IMR-90 (cell line): ENCODE measurements around the gene AAMP. TPM values are rescaled to one million over a fixed set of nuclear protein-coding genes. Genes with fewer than 3 reads are reported as not detected.
A peak's percentile ranks its signal among the peaks of the same experiment; 100 is the strongest.

Experiments used
- ATAC-seq: fragments of 200-7000 bp; cut with Tn5 transposase; 2 replicates; pipeline ENCODE4 v1.9.1; 2020; ENCODE audit warnings: low read depth, mild to moderate bottlenecking, moderate library complexity
- BruUV-seq: library from RNA; stranded (reverse); fragments of 400-500 nt; replicated peaks from 2 replicates; lab custom pipeline; 2021; lab: Mats Ljungman, UMichigan
- CTCF ChIA-PET: fragments of 300-600 bp; formaldehyde crosslinking; extraction: SDS; loops from one replicate; lab custom pipeline; 2021; ENCODE audit warnings: antibody characterized with exemption; lab: Yijun Ruan, JAX
- POLR2A ChIA-PET: fragments of 300-600 bp; sonication (Branson Sonifier 250); formaldehyde crosslinking; loops from one replicate; lab custom pipeline; 2022; ENCODE audit warnings: antibody characterized with exemption; ENCODE audit not compliant: unreplicated experiment; lab: Charles Lee
- DNase-seq: peaks from one replicate; pipeline ENCODE4 v3.0.0; 2013
- H2AFZ ChIP-seq: replicated peaks from 2 replicates; pipeline ENCODE3; 2013; ENCODE audit warnings: low read length, mild to moderate bottlenecking; ENCODE audit not compliant: poor library complexity
- H2AK5ac ChIP-seq: 2 replicates; pipeline ENCODE4 v1.6.1; 2013; ENCODE audit warnings: low read depth, low read length, inconsistent platforms
- H2AK9ac ChIP-seq: replicated peaks from 2 replicates; pipeline ENCODE3; 2013; ENCODE audit warnings: mild to moderate bottlenecking, low read depth, low read length, moderate library complexity; ENCODE audit not compliant: poor library complexity
- H2BK120ac ChIP-seq: 2 replicates; pipeline ENCODE4 v1.6.1; 2013; ENCODE audit warnings: low read depth, low read length, inconsistent platforms
- H2BK15ac ChIP-seq: 3 replicates; pipeline ENCODE4 v1.6.1; 2013; ENCODE audit warnings: low read depth, low read length, inconsistent platforms
- H2BK20ac ChIP-seq: 2 replicates; pipeline ENCODE4 v1.6.1; 2013; ENCODE audit warnings: low read depth, mild to moderate bottlenecking, inconsistent platforms, low read length, moderate library complexity
- H2BK5ac ChIP-seq: 2 replicates; pipeline ENCODE4 v1.6.1; 2013; ENCODE audit warnings: mild to moderate bottlenecking, low read depth, low read length, inconsistent platforms; ENCODE audit not compliant: poor library complexity, severe bottlenecking
- H3K14ac ChIP-seq: replicated peaks from 2 replicates; pipeline ENCODE4 v1.6.1; 2013; ENCODE audit warnings: low read depth, low read length, inconsistent platforms
- H3K18ac ChIP-seq: 2 replicates; pipeline ENCODE4 v1.6.1; 2013; ENCODE audit warnings: low read depth, low read length, control low read depth
- H3K23ac ChIP-seq: 2 replicates; pipeline ENCODE4 v1.6.1; 2013; ENCODE audit warnings: low read depth, low read length, inconsistent platforms
- H3K27ac ChIP-seq: 2 replicates; pipeline ENCODE4 v1.5.1; 2013; ENCODE audit warnings: mild to moderate bottlenecking, control low read depth, low read length; ENCODE audit not compliant: insufficient read depth
- H3K27me3 ChIP-seq: 2 replicates; pipeline ENCODE4 v1.6.1; 2013; ENCODE audit warnings: low read length; ENCODE audit not compliant: control insufficient read depth, insufficient read depth
- H3K36me3 ChIP-seq: 2 replicates; pipeline ENCODE4 v1.6.1; 2013; ENCODE audit warnings: low read length, mixed read lengths; ENCODE audit not compliant: control insufficient read depth, insufficient read depth
- H3K4ac ChIP-seq: 2 replicates; pipeline ENCODE4 v1.6.1; 2013; ENCODE audit warnings: low read depth, low read length, inconsistent platforms
- H3K4me1 ChIP-seq: 2 replicates; pipeline ENCODE4 v1.6.1; 2013; ENCODE audit warnings: low read length, mixed read lengths; ENCODE audit not compliant: control insufficient read depth, insufficient read depth
- H3K4me2 ChIP-seq: 2 replicates; pipeline ENCODE4 v1.6.1; 2013; ENCODE audit warnings: low read depth, mild to moderate bottlenecking, control low read depth, low read length, moderate library complexity
- H3K4me3 ChIP-seq: 2 replicates; pipeline ENCODE4 v1.5.1; 2013; ENCODE audit warnings: low read depth, mild to moderate bottlenecking, control low read depth, low read length, moderate library complexity; ENCODE audit not compliant: insufficient read depth
- H3K56ac ChIP-seq: 2 replicates; pipeline ENCODE4 v1.6.1; 2013; ENCODE audit warnings: low read length, inconsistent platforms; ENCODE audit not compliant: insufficient read depth; ENCODE audit errors: extremely low read depth
- H3K79me1 ChIP-seq, 2 experiments: 2 replicates each; pipeline ENCODE4 v1.6.1; 2013; ENCODE audit warnings: low read length in 2 of 2, inconsistent platforms in 1 of 2, low read depth in 1 of 2
- H3K9ac ChIP-seq: 2 replicates; pipeline ENCODE4 v1.6.1; 2013; ENCODE audit warnings: low read depth, low read length, control low read depth
- H3K9me1 ChIP-seq: 2 replicates; pipeline ENCODE4 v1.6.1; 2013; ENCODE audit warnings: low read length, inconsistent platforms; ENCODE audit not compliant: insufficient read depth
- H3K9me3 ChIP-seq: 2 replicates; pipeline ENCODE4 v1.6.1; 2013; ENCODE audit warnings: low read length; ENCODE audit not compliant: control insufficient read depth, insufficient read depth
- H4K20me1 ChIP-seq: 2 replicates; pipeline ENCODE4 v1.6.1; 2013; ENCODE audit warnings: low read length, inconsistent platforms; ENCODE audit not compliant: insufficient read depth
- H4K5ac ChIP-seq: 2 replicates; pipeline ENCODE4 v1.6.1; 2013; ENCODE audit warnings: mild to moderate bottlenecking, low read depth, low read length, control low read depth
- H4K8ac ChIP-seq, 2 experiments: 2 replicates each; pipeline ENCODE4 v1.6.1; 2013; ENCODE audit warnings: low read depth in 2 of 2, low read length in 2 of 2, control low read depth in 1 of 2, inconsistent platforms in 1 of 2
- H4K91ac ChIP-seq: 2 replicates; pipeline ENCODE4 v1.6.1; 2013; ENCODE audit warnings: low read depth, low read length, inconsistent platforms; ENCODE audit not compliant: insufficient read depth
- BHLHE40 ChIP-seq: fragments of 150-350 bp; IDR thresholded peaks from 2 replicates; pipeline ENCODE4 v1.6.1; 2016; ENCODE audit warnings: mild to moderate bottlenecking, low read depth, low read length
- CEBPB ChIP-seq: IDR thresholded peaks from 2 replicates; pipeline ENCODE4 v1.6.1; 2012; ENCODE audit warnings: low read depth, low read length, improper control_type of control experiment
- CHD1 ChIP-seq: IDR thresholded peaks from 2 replicates; pipeline ENCODE4 v1.6.1; 2012; ENCODE audit warnings: low read depth, low read length, improper control_type of control experiment
- CTCF ChIP-seq: conservative IDR thresholded peaks from 2 replicates; pipeline ENCODE4 v1.5.1; 2012; ENCODE audit warnings: mild to moderate bottlenecking, low read depth, low read length, improper control_type of control experiment
- ELK1 ChIP-seq: fragments of 150-350 bp; IDR thresholded peaks from 2 replicates; pipeline ENCODE4 v1.6.1; 2016; ENCODE audit warnings: low read depth, mild to moderate bottlenecking, low read length, moderate library complexity, borderline replicate concordance
- FOS ChIP-seq: fragments of 150-350 bp; IDR thresholded peaks from 2 replicates; pipeline ENCODE4 v1.6.1; 2016; ENCODE audit warnings: low read depth, low read length
- MAFK ChIP-seq: IDR thresholded peaks from 2 replicates; pipeline ENCODE4 v1.6.1; 2012; ENCODE audit warnings: low read depth, low read length, improper control_type of control experiment
- MAZ ChIP-seq: IDR thresholded peaks from 2 replicates; pipeline ENCODE4 v1.6.1; 2012; ENCODE audit warnings: low read depth, mild to moderate bottlenecking, low read length, improper control_type of control experiment, moderate library complexity, borderline replicate concordance
- MXI1 ChIP-seq: IDR thresholded peaks from 2 replicates; pipeline ENCODE4 v1.6.1; 2012; ENCODE audit warnings: low read depth, mild to moderate bottlenecking, low read length, moderate library complexity, borderline replicate concordance
- NFE2L2 ChIP-seq: fragments of 150-350 bp; IDR thresholded peaks from 2 replicates; pipeline ENCODE4 v1.6.1; 2016; ENCODE audit warnings: low read depth, mild to moderate bottlenecking, low read length
- POLR2A ChIP-seq: IDR thresholded peaks from 2 replicates; pipeline ENCODE4 v1.6.1; 2012; ENCODE audit warnings: mild to moderate bottlenecking, low read depth, low read length
- RAD21 ChIP-seq: IDR thresholded peaks from 2 replicates; pipeline ENCODE4 v1.6.1; 2012; ENCODE audit warnings: low read length, improper control_type of control experiment
- RCOR1 ChIP-seq: IDR thresholded peaks from 2 replicates; pipeline ENCODE4 v1.6.1; 2012; ENCODE audit warnings: mild to moderate bottlenecking, low read length, improper control_type of control experiment; ENCODE audit not compliant: insufficient replicate concordance
- RFX5 ChIP-seq: IDR thresholded peaks from 2 replicates; pipeline ENCODE4 v1.8.0; 2012; ENCODE audit warnings: low read depth, mild to moderate bottlenecking, low read length, moderate library complexity
- SMC3 ChIP-seq: fragments of 150-350 bp; IDR thresholded peaks from 2 replicates; pipeline ENCODE4 v1.6.1; 2016; ENCODE audit warnings: low read depth, mild to moderate bottlenecking, antibody characterized with exemption, low read length, moderate library complexity
- USF2 ChIP-seq: fragments of 150-350 bp; IDR thresholded peaks from 2 replicates; pipeline ENCODE4 v1.6.1; 2017; ENCODE audit warnings: mild to moderate bottlenecking, antibody characterized with exemption, low read length, low read depth
- WGBS, 2 experiments: methylation state at CpG; one replicate each; pipeline versions ENCODE4 v1.1.5 to v1.1.7; 2013; ENCODE audit warnings: missing lambda C conversion rate in 2 of 2; ENCODE audit not compliant: insufficient read length in 1 of 2; ENCODE audit errors: extremely low coverage in 2 of 2; 5-methylcytosine and 5-hydroxymethylcytosine counted together
- dilution Hi-C: fragments of 300-500 bp; cut with HindIII; formaldehyde crosslinking; loops from one replicate; pipeline ENCODE4 v1.14.3; 2018; ENCODE audit warnings: low sequenced_read_pairs; ENCODE audit not compliant: unreplicated experiment
- in situ Hi-C: fragments of 300-500 bp; cut with MboI; formaldehyde crosslinking; loops from 3 replicates; pipeline ENCODE4 v1.14.3; 2019; ENCODE audit warnings: low sequenced_read_pairs, inconsistent platforms, mixed read lengths
- intact Hi-C: fragments of 100-400 bp; cut with micrococcal nuclease; formaldehyde crosslinking; loops from 2 replicates; pipeline ENCODE4 v1.10.0; 2022
- polyA plus RNA-seq, 3 experiments: library from polyadenylated mRNA; depleted of rRNA; stranded (reverse); fragments of >200 nt; gene quantifications; 2 replicates each; pipeline ENCODE4 v1.2.3, GENCODE V29; 2012; ENCODE audit warnings: low replicate concordance in 1 of 3
- total RNA-seq: library from RNA; depleted of rRNA; stranded (reverse); fragments of >200 nt; gene quantifications from 2 replicates; pipeline ENCODE4 v1.2.3, GENCODE V29; 2012

The AAMP gene
- total and polyA plus RNA-seq, 2 of the 4 experiments (the other 2 are of a cell fraction), result 104 to 112 TPM

- Histone ChIP-seq H3K23ac (peak overlapping the region; percentile 88), H2BK5ac (peak overlapping the region; percentile 94), H4K5ac (peak overlapping the region; percentile 46; the same call in 1 of the 2 replicates), H2AFZ (peak overlapping the region; percentile 28), H3K4me1 (peaks cover 46% of the 10 kb centered on the region), H3K4me3 (no peak overlapping the region), H3K14ac (peak overlapping the region; percentile 92), H2BK120ac (peak overlapping the region; percentile 57), H3K27ac (peak overlapping the region; percentile 90), H3K18ac (no peak overlapping the region), H3K9me1 (peaks cover 9% of the 10 kb centered on the region; the same call in 1 of the 2 replicates), H3K4ac (peak overlapping the region; percentile 93), H2AK9ac (peak overlapping the region; percentile 96), H3K27me3 (no peaks in the 10 kb centered on the region), H2BK15ac (peak overlapping the region; percentile 57; the same call in 1 of the 3 replicates), H3K56ac (peak overlapping the region; percentile 91; the same call in 1 of the 2 replicates), H3K79me1 (peaks cover 32 to 75% of the 10 kb centered on the region in 2 experiments), H4K8ac (peak overlapping the region; percentile 77 to 95), H3K9ac (peak overlapping the region; percentile 81), H2BK20ac (peak overlapping the region; percentile 64), H3K9me3 (no peaks in the 10 kb centered on the region), H4K91ac (peak overlapping the region; percentile 94), H3K36me3 (peaks cover 5% of the 10 kb centered on the region; the same call in 1 of the 2 replicates), H3K4me2 (peak overlapping the region; percentile 78), H4K20me1 (peaks cover 32% of the 10 kb centered on the region), H2AK5ac (peak overlapping the region; percentile 97)
- ChIA-PET CTCF (interaction anchor here (4.4 kb wide), 1 partner anchor 14 kb away, joined by 24 read pairs; the partner anchor contains the start of genes AAMP and PNKD), POLR2A (no interaction called here)
- in situ Hi-C loops (no loop called here), intact Hi-C loops (loop anchor here (2.0 kb wide), 1 partner anchor 13 kb away; no protein-coding TSS in a partner anchor), dilution Hi-C loops (no loop called here)
- ATAC-seq, result no peak
- 34% methylated on average over 3 of the region's 6 CpGs; no CpG with 5 or more reads in 1 of the 2 experiments for WGBS, 2 experiments
- peak; percentile 48 for DNase-seq
- TF ChIP-seq BHLHE40 (no peak), MXI1 (no peak), RCOR1 (no peak), MAFK (no peak), FOS (no peak), CTCF (no peak), NFE2L2 (no peak), CHD1 (no peak), RFX5 (no peak), SMC3 (no peak), CEBPB (no peak), USF2 (no peak), RAD21 (no peak), ELK1 (no peak), MAZ (no peak), POLR2A (no peak)
- BruUV-seq, result no TSS peak
Measured at GRCh38 chr2:218285604-218286003, 15.7 kb upstream of the AAMP start.
